Measurements from ENCODE around the gene ABCB9.
A peak's percentile ranks its signal among the peaks of the same experiment; 100 is the strongest.
"Not testable (repeated sequence)": the region's sequence is repeated elsewhere in the genome, so short reads cannot be mapped to it uniquely, and the experiment has no call there.

Gene ABCB9

DNA sequence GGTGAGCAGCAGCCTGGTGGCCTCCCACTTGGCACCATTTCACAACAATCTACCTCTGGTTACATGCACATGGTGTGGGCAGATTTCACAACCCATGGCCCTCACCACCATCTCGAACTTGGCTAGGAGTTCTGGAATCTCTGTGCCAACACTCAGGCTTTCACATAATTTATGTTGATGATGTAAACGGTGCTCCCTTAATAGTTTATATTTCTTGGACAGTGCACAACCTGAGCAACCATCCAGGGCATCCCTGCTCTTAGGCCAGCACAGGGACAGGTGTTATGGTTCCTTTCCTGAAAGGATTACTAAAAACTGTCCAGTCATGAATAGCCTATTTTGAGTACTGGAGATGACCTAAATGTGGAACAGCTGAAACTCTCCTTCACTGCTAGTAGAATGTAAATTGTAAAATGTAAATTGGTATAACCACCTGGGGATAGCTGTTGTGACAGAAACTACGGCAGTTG, 28.6 kb downstream of the ABCB9 start:
- no peak for DNase-seq (ENCODE audit: low read depth in 2 of 2)

DNA sequence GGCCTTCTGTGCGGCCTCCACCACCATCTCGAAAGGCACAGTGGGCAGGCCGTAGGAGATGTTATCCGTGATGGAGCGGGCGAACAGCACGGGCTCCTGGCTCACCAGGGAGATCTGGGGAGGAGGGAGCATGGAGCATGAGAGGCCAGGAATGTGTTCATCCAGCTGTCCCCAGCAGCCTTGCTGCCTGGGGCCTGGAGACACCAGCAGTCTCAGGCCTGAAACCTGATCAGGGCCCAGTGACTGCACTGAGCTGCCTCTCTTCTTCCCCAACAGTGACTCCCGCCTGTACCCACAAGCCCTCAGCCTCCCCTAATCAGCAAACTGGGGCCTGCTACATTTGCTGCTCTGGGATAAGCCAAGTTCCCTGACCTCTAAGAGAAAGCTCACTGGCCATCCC, 30.9 kb downstream of the ABCB9 start:
- no peak for DNase-seq (ENCODE audit: low read depth in 2 of 2)

- no peak for DNase-seq (ENCODE audit: low read depth in 2 of 2)
Observed at GRCh38 chr12:122934722-122935121, 31.5 kb downstream of the ABCB9 start.

DNA sequence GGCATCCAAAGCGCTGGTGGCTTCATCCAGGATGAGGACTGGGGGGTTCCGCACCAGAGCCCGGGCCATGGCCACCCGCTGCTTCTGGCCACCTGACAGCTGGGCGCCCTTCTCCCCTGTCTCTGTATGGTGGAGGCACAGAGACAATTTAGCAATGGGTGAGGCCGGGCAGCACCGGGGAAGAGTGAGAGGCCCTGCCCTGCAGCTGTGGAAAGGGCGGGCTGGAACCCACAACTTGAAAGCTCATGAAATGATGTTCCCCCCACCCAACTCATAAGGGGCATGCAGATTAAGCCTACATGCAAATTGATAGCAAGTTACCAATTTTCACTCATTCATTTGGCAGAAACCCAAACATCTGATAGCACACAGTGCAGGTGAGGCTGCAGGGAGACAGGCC, 34.1 kb downstream of the ABCB9 start:
- no peak for DNase-seq (ENCODE audit: low read depth in 2 of 2)

DNA sequence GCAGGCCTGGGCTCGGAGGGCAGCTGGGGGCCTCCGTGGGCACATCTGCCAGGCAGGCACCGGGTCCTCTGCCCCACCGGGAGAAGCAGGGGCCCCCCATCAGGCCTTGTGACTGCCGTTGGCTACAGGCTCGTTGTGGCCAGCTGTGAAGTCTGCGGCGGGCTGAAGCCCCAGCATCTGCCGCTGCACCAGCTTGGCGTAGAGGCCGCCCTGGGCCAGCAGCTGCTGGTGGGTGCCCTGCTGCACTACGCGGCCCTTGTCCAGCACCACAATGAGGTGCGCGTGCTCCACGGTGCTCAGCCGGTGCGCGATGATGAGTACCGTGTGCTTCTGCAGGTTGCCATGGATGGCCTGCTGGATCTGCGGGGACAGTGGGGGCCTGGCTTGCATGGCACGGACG, 36.5 kb downstream of the ABCB9 start:
- no peak for DNase-seq (ENCODE audit: low read depth in 2 of 2)

DNA sequence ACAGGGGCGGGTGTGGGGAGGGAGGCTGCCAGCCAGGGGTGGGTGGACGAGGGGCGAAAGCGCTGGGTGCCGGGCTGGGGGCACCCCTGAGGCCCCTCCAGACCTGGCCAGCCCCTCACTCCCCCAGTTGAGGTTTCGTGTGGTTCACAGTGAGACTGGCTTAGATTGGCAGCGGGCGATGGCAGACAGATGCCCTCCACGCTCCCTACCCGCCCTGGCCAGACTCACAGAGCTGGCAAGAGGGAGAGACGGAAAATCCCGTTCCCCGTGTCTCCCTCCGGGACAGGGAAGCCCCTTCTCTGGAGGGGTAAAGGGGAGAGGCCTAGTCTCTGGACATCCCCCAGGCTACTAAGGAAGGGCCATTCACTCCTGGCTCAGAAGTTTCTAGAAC, 37.1 kb downstream of the ABCB9 start:
- no peak for DNase-seq (ENCODE audit: low read depth in 2 of 2)

DNA sequence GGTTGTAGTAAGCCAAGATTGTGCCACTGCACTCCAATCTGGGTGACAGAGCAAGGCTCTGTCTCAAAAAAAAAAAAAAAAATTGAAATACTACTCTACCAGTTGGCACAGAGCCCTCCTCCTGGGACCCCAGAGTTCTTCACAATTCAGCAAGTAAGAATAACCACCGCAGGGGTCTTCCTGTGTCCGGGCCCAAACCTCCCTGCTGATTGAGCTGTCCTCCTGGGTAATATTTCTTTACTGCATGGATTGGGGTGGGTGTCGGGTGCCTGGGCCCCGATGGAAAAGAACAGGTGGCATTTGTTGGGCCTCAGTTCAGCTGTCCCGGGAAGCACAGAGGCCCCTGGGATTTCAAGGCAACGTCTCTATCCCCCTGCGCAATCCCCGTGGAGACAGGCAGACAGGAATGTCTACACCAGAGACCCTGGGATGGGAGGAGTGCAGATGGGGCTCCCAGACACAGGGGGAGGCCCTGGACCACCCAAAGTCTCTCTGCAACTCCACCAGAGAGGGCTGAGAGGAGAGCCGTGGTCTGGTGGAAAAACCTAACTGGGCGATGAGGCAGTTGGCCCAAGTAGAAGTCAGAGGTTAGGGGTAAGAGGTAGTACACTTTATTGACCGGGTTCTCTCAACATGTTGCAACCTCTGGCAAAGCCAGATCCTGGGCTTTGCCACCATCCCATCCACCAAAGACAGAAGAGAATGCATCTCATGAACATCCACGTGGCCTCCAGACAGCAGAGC, 37.7 kb downstream of the ABCB9 start:
- no peak for DNase-seq (ENCODE audit: low read depth in 2 of 2)

DNA sequence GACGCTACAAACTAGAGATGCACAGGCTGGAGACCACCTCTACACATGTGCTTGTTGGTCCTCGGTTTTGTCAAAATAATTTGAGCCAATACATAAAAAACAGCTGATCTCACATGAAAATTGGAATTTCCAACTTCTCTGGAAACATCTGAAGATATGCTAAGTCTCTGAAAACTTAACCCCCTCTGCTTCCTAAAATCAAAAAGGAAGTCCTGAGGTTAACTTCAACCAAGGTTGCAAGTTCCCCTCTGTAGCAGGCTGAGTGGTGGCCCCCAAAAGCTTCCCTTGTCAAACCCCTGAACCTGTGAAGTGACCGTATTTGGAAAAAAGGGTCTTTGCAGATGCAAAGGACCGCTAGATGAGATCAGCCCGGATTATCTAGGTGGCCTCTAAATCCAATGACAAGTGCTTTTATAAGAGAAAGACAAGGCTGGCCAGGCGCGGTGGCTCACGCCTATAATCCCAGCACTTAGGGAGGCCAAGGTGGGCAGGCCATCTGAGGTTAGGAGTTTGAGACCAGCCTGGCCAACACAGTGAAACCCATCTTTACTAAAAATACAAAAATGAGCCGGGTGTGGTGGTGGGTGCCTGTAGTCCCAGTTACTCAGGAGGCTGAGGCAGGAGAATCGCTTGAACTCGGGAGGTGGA, 38.4 kb downstream of the ABCB9 start:
- DNase-seq (ENCODE audit: low read depth in 2 of 2): no peak

GRCh38 chr12:122921917-122922316, 44.3 kb downstream of the ABCB9 start:
- DNase-seq (ENCODE audit: low read depth in 2 of 2): no peak

- no peak for DNase-seq (ENCODE audit: low read depth in 2 of 2)
Observed at GRCh38 chr12:122920687-122921086, 45.6 kb downstream of the ABCB9 start.

GRCh38 chr12:122918827-122919226, 47.4 kb downstream of the ABCB9 start:
- DNase-seq (ENCODE audit: low read depth in 2 of 2): no peak

GRCh38 chr12:122917507-122918121, 48.6 kb downstream of the ABCB9 start:
- no peak for DNase-seq (ENCODE audit: low read depth in 2 of 2)

DNA sequence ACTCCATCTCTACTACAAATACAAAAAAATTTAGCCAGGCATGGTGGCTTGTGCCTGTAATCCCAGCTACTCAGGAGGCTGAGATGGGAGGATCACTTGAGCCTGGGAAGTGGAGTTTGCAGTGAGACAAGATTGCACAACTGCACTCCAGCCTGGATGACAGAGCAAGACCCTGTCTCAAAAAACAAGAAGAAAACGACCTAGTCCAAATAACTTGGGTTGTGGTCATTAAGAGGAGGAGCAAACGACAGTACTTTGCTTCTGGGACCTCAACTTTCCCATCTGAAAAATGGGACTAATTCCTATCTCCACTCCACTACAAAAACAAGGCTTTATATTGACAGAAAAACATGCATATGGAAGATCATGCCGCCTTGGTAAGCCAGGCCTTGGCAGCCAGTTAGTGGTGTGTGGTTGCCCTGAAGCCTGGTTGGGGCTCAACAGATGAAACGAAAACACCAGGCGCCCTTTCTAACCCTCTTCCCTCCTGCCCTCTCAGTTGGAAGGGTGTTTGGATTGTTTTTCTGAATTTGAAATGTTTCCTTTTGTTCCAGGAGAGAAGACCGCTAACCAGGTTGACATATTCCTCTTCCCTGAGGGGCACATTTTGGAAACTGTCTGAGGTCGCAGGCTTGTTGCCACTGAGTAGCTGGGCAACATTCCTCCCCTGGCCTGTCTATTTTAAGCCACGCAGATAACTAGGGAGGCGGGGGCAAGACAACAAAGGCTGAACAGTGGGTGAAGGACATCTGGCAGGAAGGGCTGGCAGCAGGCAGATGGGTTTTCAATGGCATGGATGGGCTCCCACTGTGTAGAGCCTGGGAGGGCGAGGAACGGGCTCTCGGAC, 56.6 kb downstream of the ABCB9 start:
- no peak for DNase-seq (ENCODE audit: low read depth in 2 of 2)

- DNase-seq (ENCODE audit: low read depth in 2 of 2): no peak
Observed at GRCh38 chr12:122908915-122909314, 57.3 kb downstream of the ABCB9 start.

- DNase-seq (ENCODE audit: low read depth in 2 of 2): not testable (repeated sequence)
Observed at GRCh38 chr12:122905258-122905657, 61.0 kb downstream of the ABCB9 start.

DNA sequence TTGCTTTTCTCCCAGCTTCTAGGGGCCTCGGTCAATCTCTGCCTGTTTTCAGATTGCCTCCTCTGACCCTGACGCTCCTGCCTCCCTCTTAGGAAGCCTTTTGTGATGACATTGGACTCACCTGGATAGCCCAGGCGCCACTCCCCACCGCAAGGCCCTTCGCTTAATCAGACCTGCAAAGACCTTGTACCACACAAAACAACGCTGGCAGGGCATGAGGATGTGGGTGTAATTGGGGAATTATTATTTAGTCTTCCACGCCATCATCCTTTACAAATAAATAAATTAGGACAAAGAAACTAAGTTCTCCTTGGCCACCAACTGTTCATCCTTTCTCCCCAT, 62.6 kb downstream of the ABCB9 start:
- DNase-seq (ENCODE audit: low read depth in 2 of 2): no peak

DNA sequence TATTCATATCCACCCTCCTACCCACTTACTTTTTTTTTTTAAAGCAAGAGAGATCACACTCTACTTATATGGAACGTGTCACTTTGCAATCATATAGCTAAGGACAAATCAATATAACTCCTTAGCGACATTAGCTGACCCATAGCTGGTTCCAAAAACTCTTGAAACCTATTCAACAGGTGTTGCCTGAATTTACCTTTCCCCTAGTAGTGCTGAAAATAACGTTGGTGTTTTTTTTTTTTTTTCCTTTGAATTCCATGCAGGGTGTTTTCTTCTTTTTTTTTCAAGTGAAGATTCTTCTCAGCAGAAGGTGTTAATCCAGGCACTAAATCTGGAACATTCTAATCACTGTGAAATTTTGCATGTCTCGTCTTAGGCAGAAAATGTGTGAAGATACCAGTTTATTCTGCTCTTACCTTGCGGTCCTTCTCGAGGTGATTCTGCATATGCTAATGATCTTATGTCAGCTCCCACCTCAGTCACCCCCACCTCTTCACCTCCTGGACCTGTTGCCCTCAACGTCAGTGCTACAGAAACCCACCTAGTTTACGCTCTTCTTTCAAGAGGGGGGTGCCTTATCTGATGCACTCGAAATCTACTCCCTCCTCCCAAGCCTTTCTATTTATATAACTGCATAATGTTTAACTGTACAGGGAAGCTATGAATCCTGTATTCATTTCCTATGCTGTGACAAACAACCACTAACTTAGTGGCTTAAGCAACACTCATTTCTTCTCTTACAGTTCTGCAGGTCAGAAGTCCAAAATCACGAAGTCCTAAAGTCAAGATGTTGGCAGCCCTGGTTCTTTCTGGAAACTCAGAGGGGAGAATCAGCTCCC, 63.2 kb downstream of the ABCB9 start:
- DNase-seq (ENCODE audit: low read depth in 2 of 2): no peak

GRCh38 chr12:122899887-122900286, 66.4 kb downstream of the ABCB9 start:
- DNase-seq (ENCODE audit: low read depth in 2 of 2): no peak

DNA sequence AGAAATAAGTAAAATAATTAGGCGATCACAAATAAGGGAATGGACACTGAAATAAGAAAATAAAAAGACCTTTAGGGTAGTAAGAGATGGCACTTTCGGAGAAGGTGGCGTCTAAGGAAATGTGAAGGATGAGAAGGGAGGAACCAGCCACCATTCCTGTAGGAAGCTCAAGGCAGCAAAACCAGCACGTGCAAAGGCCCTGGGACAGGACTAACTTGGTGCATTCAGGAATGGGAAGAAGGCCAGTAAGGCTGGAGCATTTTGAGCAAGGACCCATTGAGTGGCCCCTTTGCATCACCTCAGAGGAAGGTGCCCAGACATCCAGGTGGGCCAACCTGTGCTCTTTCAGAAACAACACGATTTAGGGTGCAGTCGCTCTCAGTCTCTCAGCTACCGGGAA, 69.6 kb downstream of the ABCB9 start:
- no peak for DNase-seq (ENCODE audit: low read depth in 2 of 2)

DNA sequence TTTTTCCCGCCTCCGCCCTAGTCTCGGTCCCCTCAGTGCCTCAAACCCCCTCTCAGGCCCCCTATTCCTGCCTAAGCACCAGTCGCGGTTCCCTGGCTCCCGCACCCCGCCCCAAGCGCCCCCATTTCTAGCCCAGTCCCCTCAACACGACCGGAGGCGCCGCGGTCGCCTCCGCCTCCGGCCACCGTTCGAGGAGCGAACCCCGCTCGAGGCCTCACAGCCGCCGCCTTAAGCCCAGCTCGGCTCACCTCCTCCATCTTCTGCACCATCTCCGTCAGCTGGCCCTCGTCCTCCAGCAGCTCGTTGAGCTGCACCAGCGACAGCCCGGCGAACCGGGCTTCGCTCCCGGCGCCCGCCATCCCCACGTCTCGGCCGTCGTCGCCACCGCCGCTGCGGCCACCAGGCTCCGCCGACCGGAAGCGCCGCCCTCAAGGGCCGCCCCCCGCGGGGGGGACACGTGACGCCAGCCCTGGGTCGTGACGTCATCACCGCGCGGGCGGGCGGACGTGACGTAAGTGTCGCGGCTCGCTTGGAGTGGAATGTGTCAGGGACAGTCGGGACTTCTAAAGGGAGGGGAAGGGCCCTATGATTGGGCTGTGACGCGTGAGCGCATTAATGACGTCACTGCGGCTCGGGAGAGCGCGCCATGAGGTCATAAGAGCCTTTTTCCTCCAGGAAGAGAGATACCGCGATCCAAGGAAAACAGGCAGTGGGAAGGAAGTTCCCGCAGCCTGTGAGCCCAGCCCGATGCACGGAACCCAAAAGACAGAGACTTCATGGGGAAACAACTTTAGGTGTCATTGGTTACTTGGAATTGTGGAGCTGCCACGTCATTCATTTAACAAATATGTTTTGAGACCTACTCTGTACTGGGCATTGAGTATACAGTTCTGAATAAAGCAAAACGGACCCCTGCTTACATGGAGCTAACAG, 70.3 kb downstream of the ABCB9 start, which contains the start of gene VPS37B:
Gene VPS37B, minus strand, starts transcription at position 421 of the 933 bp plus-strand sequence. Its CDS starts 62 bp downstream, at position 359.
- peak; percentile 79 to 82 for DNase-seq (ENCODE audit: low read depth in 2 of 2)
